ENCODE results near the gene TNFSF13B. TPM values are rescaled to one million over a fixed set of nuclear protein-coding genes. Genes with fewer than 3 reads are reported as not detected.

Gene TNFSF13B
- polyA plus RNA-seq, 1 of the 3 experiments (the other 2 are of a cell fraction) = 0.03 TPM

- WGBS (ENCODE audit: low lambda C conversion rate) = 53% methylated on average over 6 of the region's 6 CpGs
- DNase-seq = no peak
- Histone ChIP-seq H4K20me1 (ENCODE audit: insufficient read depth) (no peaks in the 10 kb centered on the region), H3K4me2 (no peak overlapping the region), H2AFZ (ENCODE audit: low read depth) (no peak overlapping the region), H3K79me2 (ENCODE audit: insufficient read depth) (no peaks in the 10 kb centered on the region), H3K9me3 (no peaks in the 10 kb centered on the region), H3K4me3 (ENCODE audit: low read depth in 2 of 2, low read length in 1 of 2) (no peak overlapping the region), H3K27ac (ENCODE audit: low read depth in 2 of 2, low read length in 1 of 2) (no peak overlapping the region), H3K9ac (no peak overlapping the region), H3K27me3 (ENCODE audit: insufficient read depth) (no peaks in the 10 kb centered on the region), H3K4me1 (ENCODE audit: control insufficient read depth in 1 of 2, insufficient read depth in 2 of 2, low read depth in 1 of 2, low read length in 1 of 2) (no peaks in the 10 kb centered on the region; a peak in 2 of 4 replicates), H3F3A (replicated peaks; ENCODE audit: insufficient read depth) (no peaks in the 10 kb centered on the region), H3K36me3 (replicated peaks in 1 of 2; ENCODE audit: control insufficient read depth in 1 of 2, insufficient read depth in 2 of 2, low read length in 1 of 2) (no peaks in the 10 kb centered on the region), H3K9me2 (no peaks in the 10 kb centered on the region)
- POLR2A ChIA-PET = no interaction called here
- TF ChIP-seq ELF1 (IDR thresholded peaks at IDR 0.05) (no peak), USF2 (IDR thresholded peaks at IDR 0.05; ENCODE audit: borderline replicate concordance, low read depth, low read length) (no peak), CTCF (IDR thresholded peaks at IDR 0.05) (no peak), MAX (IDR thresholded peaks at IDR 0.05; ENCODE audit: low read depth) (no peak), CHD2 (IDR thresholded peaks at IDR 0.05; ENCODE audit: low read length, partially characterized antibody) (no peak), SIN3A (IDR thresholded peaks at IDR 0.05; ENCODE audit: borderline replicate concordance, low read depth, low read length) (no peak), NFIC (IDR thresholded peaks at IDR 0.05; ENCODE audit: borderline replicate concordance) (no peak), TEAD4 (IDR thresholded peaks at IDR 0.05; ENCODE audit: borderline replicate concordance, insufficient read depth) (no peak), POLR2AphosphoS5 (IDR thresholded peaks at IDR 0.05; ENCODE audit: low read depth, low read length) (no peak), JUND (IDR thresholded peaks at IDR 0.05) (no peak), NRF1 (IDR thresholded peaks at IDR 0.05; ENCODE audit: low read depth, low read length) (no peak), ZBTB33 (IDR thresholded peaks at IDR 0.05; ENCODE audit: borderline replicate concordance, low read depth) (no peak), RAD21 (IDR thresholded peaks at IDR 0.05; ENCODE audit: low read length) (no peak), TCF12 (IDR thresholded peaks at IDR 0.05) (no peak), MXI1 (IDR thresholded peaks at IDR 0.05; ENCODE audit: low read depth, low read length) (no peak), EZH2phosphoT487 (IDR thresholded peaks at IDR 0.05; ENCODE audit: borderline replicate concordance, low read depth) (no peak)
- CTCF ChIA-PET = interaction anchor here (0.7 to 1.3 kb wide), 2 partner anchors 19 to 23 kb away, joined by 3 to 4 read pairs; no protein-coding TSS in a partner anchor
These were observed 19.2 kb downstream of the TNFSF13B start for GRCh38 chr13:108288741-108289140.
